Tibial nerve (tissue), 4 donors: ENCODE measurements around the gene APOB. TPM values are rescaled to one million over a fixed set of nuclear protein-coding genes. Genes with fewer than 3 reads are reported as not detected.

Experiments used
- DNase-seq, 2 donors: peaks; one replicate each; pipeline ENCODE4 v3.0.0-alpha.2; 2019; ENCODE audit warnings: low spot score in 2 of 2
- H3K27ac ChIP-seq, 4 donors: fragments of 200-600 bp; sonication (generic) in 3 of 4; one replicate each; pipeline ENCODE4 v1.5.1; 2017 to 2019; ENCODE audit warnings: mild to moderate bottlenecking in 1 of 4
- H3K27me3 ChIP-seq, 2 donors: fragments of 200-600 bp; sonication (generic) in 1 of 2; one replicate each; pipeline versions ENCODE4 v1.5.1 to v1.6.0; 2017 to 2019
- H3K36me3 ChIP-seq, 3 donors: fragments of 200-600 bp; sonication (generic); one replicate each; pipeline ENCODE4 v1.5.1; 2018 to 2019
- H3K4me1 ChIP-seq, 4 donors: fragments of 200-600 bp; sonication (generic) in 3 of 4; one replicate each; pipeline ENCODE4 v1.5.1; 2017 to 2019
- H3K4me3 ChIP-seq, 4 donors: fragments of 200-600 bp; sonication (generic) in 3 of 4; one replicate each; pipeline ENCODE4 v1.5.1; 2017 to 2019; ENCODE audit warnings: mild to moderate bottlenecking in 1 of 4, moderate library complexity in 1 of 4
- H3K9me3 ChIP-seq, 4 donors: fragments of 200-600 bp; sonication (generic) in 3 of 4; one replicate each; pipeline ENCODE4 v1.5.1; 2017 to 2019
- CTCF ChIP-seq, 5 experiments: fragments of 200-600 bp in 3 of 5; fragments of 450-650 bp in 2 of 5; sonication (generic) in 3 of 5; IDR thresholded peaks; one replicate each; pipeline ENCODE4 v1.5.1; 2016 to 2019; ENCODE audit warnings: antibody characterized with exemption in 5 of 5, mild to moderate bottlenecking in 3 of 5, moderate library complexity in 2 of 5
- EP300 ChIP-seq, 2 donors: sonication (generic); formaldehyde crosslinking; IDR thresholded peaks; one replicate each; pipeline ENCODE4 v1.6.1; 2017; ENCODE audit warnings: antibody characterized with exemption in 2 of 2, mild to moderate bottlenecking in 1 of 2
- POLR2A ChIP-seq, 2 donors: fragments of 450-650 bp; IDR thresholded peaks; one replicate each; pipeline ENCODE4 v1.6.1; 2017; ENCODE audit warnings: antibody characterized with exemption in 2 of 2, mild to moderate bottlenecking in 2 of 2, moderate library complexity in 2 of 2
- WGBS, 2 donors: methylation state at CpG; one replicate each; pipeline ENCODE4 v1.1.5; 2018; 5-methylcytosine and 5-hydroxymethylcytosine counted together
- total RNA-seq, 4 donors: library from RNA; depleted of rRNA; stranded (reverse); fragments of >200 nt; gene quantifications; one replicate each; pipeline ENCODE4 v1.1.0, GENCODE V29; 2016

The APOB gene
- total RNA-seq, 4 donors from 2014 or later, result 2.1 to 4.2 (median 2.9) TPM

GRCh38 chr2:20953146-20953824 lies 90.6 kb downstream of the APOB start:
- TF ChIP-seq POLR2A (IDR thresholded peaks at IDR 0.05), result no peak
- no peak for TF ChIP-seq EP300 (IDR thresholded peaks at IDR 0.05)
- TF ChIP-seq CTCF (IDR thresholded peaks at IDR 0.05), result no peak
- 77 to 78% methylated on average over 10 of the region's 10 CpGs for WGBS, 2 donors
- no peaks in the 10 kb centered on the region for H3K27me3 ChIP-seq

More at GRCh38 chr2:20953146-20953824, 90.6 kb downstream of the APOB start:
- no peak for DNase-seq
- H3K9me3 ChIP-seq, result no peaks in the 10 kb centered on the region
- no peaks in the 10 kb centered on the region for H3K36me3 ChIP-seq
- H3K4me1 ChIP-seq, result no peaks in the 10 kb centered on the region
- no peak overlapping the region for H3K4me3 ChIP-seq
- no peak overlapping the region for H3K27ac ChIP-seq

Other genes starting within 250 kb of the APOB start
- 10 to 100 TPM; 13.4 to 27.1 (median 15.7) TPM for gene LDAH, start 221.0 kb downstream of the APOB start, total RNA-seq
- gene TDRD15, start 79.9 kb upstream of the APOB start, total RNA-seq, result under 1 TPM in 2 of 4 donors, not detected in 2; 0.30 to 0.63 TPM